Hepatocyte (in vitro differentiated cells): ENCODE data around the gene CLIC3. TPM values are rescaled to one million over a fixed set of nuclear protein-coding genes. Genes with fewer than 3 reads are reported as not detected.
A peak's percentile ranks its signal among the peaks of the same experiment; 100 is the strongest.

Source experiments
- DNase-seq: peaks from one replicate; pipeline ENCODE4 v3.0.0-alpha.2; 2016; ENCODE audit warnings: low spot score
- H2AFZ ChIP-seq: fragments of 200-600 bp; sonication (generic); 2 replicates; pipeline ENCODE4 v1.6.0; 2016; ENCODE audit warnings: antibody characterized with exemption, mild to moderate bottlenecking
- H3K27ac ChIP-seq: fragments of 200-600 bp; sonication (generic); 2 replicates; pipeline ENCODE4 v1.5.1; 2016; ENCODE audit warnings: mild to moderate bottlenecking
- H3K27me3 ChIP-seq: fragments of 200-600 bp; sonication (generic); 2 replicates; pipeline ENCODE4 v1.6.1; 2016
- H3K36me3 ChIP-seq: fragments of 200-600 bp; sonication (generic); replicated peaks from 2 replicates; pipeline ENCODE4 v1.5.1; 2016; ENCODE audit warnings: low read depth; ENCODE audit not compliant: insufficient read depth
- H3K4me1 ChIP-seq: fragments of 200-600 bp; sonication (generic); 2 replicates; pipeline ENCODE4 v1.5.1; 2016; ENCODE audit warnings: mild to moderate bottlenecking, moderate library complexity; ENCODE audit not compliant: insufficient read depth
- H3K4me2 ChIP-seq: fragments of 200-600 bp; sonication (generic); 2 replicates; pipeline ENCODE4 v1.6.0; 2016
- H3K4me3 ChIP-seq: fragments of 200-600 bp; sonication (generic); 2 replicates; pipeline ENCODE4 v1.5.1; 2016; ENCODE audit warnings: mild to moderate bottlenecking
- H3K79me2 ChIP-seq: fragments of 200-600 bp; sonication (generic); 2 replicates; pipeline ENCODE4 v1.6.0; 2017; ENCODE audit warnings: mild to moderate bottlenecking
- H3K9me2 ChIP-seq: fragments of 200-600 bp; sonication (generic); replicated peaks from 2 replicates; pipeline ENCODE4 v1.6.0; 2017; ENCODE audit warnings: mild to moderate bottlenecking; ENCODE audit not compliant: insufficient read depth
- H3K9me3 ChIP-seq: fragments of 200-600 bp; sonication (generic); 2 replicates; pipeline ENCODE4 v1.5.1; 2016; ENCODE audit warnings: low read depth, mild to moderate bottlenecking
- H4K20me1 ChIP-seq: fragments of 200-600 bp; sonication (generic); 2 replicates; pipeline ENCODE4 v1.6.0; 2016; ENCODE audit warnings: mild to moderate bottlenecking; ENCODE audit not compliant: insufficient read depth, poor library complexity, severe bottlenecking
- EZH2 ChIP-seq: fragments of 200-600 bp; sonication (generic); IDR thresholded peaks from 2 replicates; pipeline ENCODE4 v1.6.1; 2016; ENCODE audit warnings: antibody characterized with exemption, mild to moderate bottlenecking, borderline replicate concordance
- EZH2phosphoT487 ChIP-seq: fragments of 200-600 bp; sonication (generic); IDR thresholded peaks from one replicate; pipeline ENCODE4 v1.6.1; 2018; ENCODE audit warnings: antibody characterized with exemption, mild to moderate bottlenecking, low read depth, moderate library complexity; ENCODE audit not compliant: unreplicated experiment, severe bottlenecking
- WGBS: methylation state at CpG from one replicate; pipeline ENCODE4 v1.1.6; 2016; ENCODE audit warnings: low lambda C conversion rate; ENCODE audit errors: missing lambda C conversion rate; 5-methylcytosine and 5-hydroxymethylcytosine counted together
- polyA plus RNA-seq: library from polyadenylated mRNA; unstranded; fragments of >200 nt; fragmentation: Nextera tagmentation; extraction: Ambion mirVana; gene quantifications from 2 replicates; pipeline ENCODE4 v1.2.1, GENCODE V29; 2016
- total RNA-seq: library from RNA; depleted of rRNA; stranded (reverse); fragments of >200 nt; gene quantifications from 2 replicates; pipeline ENCODE4 v1.2.3, GENCODE V29; 2014
- TF ChIP-seq, protein P1 (sequence below): fragments of 200-600 bp; sonication (generic); IDR thresholded peaks from 2 replicates; pipeline ENCODE4 v1.5.1; 2016; ENCODE audit warnings: antibody characterized with exemption, mild to moderate bottlenecking; ENCODE audit not compliant: poor library complexity

CLIC3 gene
- total and polyA plus RNA-seq, 2 experiments from 2014 or later = 6.6 to 45.0 TPM

GRCh38 chr9:137026828-137027227 is 30.5 kb upstream of the CLIC3 start:
- TF ChIP-seq EZH2phosphoT487 (no peak), EZH2 (no peak)
- TF ChIP-seq, protein P1, sequence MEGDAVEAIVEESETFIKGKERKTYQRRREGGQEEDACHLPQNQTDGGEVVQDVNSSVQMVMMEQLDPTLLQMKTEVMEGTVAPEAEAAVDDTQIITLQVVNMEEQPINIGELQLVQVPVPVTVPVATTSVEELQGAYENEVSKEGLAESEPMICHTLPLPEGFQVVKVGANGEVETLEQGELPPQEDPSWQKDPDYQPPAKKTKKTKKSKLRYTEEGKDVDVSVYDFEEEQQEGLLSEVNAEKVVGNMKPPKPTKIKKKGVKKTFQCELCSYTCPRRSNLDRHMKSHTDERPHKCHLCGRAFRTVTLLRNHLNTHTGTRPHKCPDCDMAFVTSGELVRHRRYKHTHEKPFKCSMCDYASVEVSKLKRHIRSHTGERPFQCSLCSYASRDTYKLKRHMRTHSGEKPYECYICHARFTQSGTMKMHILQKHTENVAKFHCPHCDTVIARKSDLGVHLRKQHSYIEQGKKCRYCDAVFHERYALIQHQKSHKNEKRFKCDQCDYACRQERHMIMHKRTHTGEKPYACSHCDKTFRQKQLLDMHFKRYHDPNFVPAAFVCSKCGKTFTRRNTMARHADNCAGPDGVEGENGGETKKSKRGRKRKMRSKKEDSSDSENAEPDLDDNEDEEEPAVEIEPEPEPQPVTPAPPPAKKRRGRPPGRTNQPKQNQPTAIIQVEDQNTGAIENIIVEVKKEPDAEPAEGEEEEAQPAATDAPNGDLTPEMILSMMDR = no peak
- H3K79me2 ChIP-seq = no peaks in the 10 kb centered on the region
- H3K27ac ChIP-seq = no peak overlapping the region
- peaks cover 20% of the 10 kb centered on the region for H3K4me1 ChIP-seq
- H3K9me2 ChIP-seq = no peaks in the 10 kb centered on the region
- H3K9me3 ChIP-seq = no peaks in the 10 kb centered on the region
- H4K20me1 ChIP-seq = no peaks in the 10 kb centered on the region
- H3K27me3 ChIP-seq = no peaks in the 10 kb centered on the region
- H3K4me3 ChIP-seq = no peak overlapping the region
- 94% methylated on average over 4 of the region's 4 CpGs for WGBS
- DNase-seq = no peak
- no peak overlapping the region for H2AFZ ChIP-seq
- no peaks in the 10 kb centered on the region for H3K36me3 ChIP-seq
- H3K4me2 ChIP-seq = peak overlapping the region; percentile 88

GRCh38 chr9:137026384-137026783 is 30.0 kb upstream of the CLIC3 start:
- H3K9me2 ChIP-seq = no peaks in the 10 kb centered on the region
- no peaks in the 10 kb centered on the region for H3K36me3 ChIP-seq
- H4K20me1 ChIP-seq = no peaks in the 10 kb centered on the region
- 100% methylated on average over 1 of the region's 2 CpGs for WGBS
- H2AFZ ChIP-seq = no peak overlapping the region
- no peaks in the 10 kb centered on the region for H3K27me3 ChIP-seq
- no peak overlapping the region for H3K4me3 ChIP-seq
- H3K4me1 ChIP-seq = peaks cover 20% of the 10 kb centered on the region
- TF ChIP-seq EZH2phosphoT487 = no peak
- no peak for TF ChIP-seq EZH2
- TF ChIP-seq, protein P1 = no peak
- H3K4me2 ChIP-seq = no peak overlapping the region
- no peak overlapping the region for H3K27ac ChIP-seq
- no peaks in the 10 kb centered on the region for H3K79me2 ChIP-seq
- H3K9me3 ChIP-seq = no peaks in the 10 kb centered on the region
- DNase-seq = no peak

DNA sequence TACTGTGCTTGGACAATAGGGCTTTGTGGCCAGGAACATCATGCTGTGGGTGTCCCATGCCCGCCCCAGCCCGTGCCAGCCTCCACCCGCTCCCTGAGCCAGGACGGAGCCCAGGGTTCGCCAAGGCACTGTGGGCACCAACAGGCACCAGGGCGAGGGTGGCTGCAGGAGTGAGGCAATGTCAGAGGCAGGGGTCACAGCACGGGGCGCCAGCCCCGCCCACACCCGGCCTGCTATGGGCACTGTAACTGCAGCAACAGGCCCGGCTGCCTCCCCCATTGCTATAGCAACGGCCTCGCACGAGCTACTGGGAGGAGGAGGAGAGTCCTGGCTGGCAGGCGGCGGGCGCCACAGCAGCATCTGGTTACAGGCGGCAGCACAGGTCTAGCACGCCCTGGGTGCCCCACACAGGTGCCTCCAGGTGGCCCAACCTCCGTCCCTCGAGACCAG is 29.2 kb upstream of the CLIC3 start:
- no peaks in the 10 kb centered on the region for H3K79me2 ChIP-seq
- H3K27me3 ChIP-seq = no peaks in the 10 kb centered on the region
- DNase-seq = no peak
- no peaks in the 10 kb centered on the region for H3K9me2 ChIP-seq
- H3K27ac ChIP-seq = no peak overlapping the region
- no peaks in the 10 kb centered on the region for H3K9me3 ChIP-seq
- no peak overlapping the region for H2AFZ ChIP-seq
- TF ChIP-seq EZH2 (no peak), EZH2phosphoT487 (no peak)
- TF ChIP-seq, protein P1 = no peak
- WGBS = 92% methylated on average over 20 of the region's 21 CpGs
- no peak overlapping the region for H3K4me3 ChIP-seq
- no peaks in the 10 kb centered on the region for H3K36me3 ChIP-seq
- no peaks in the 10 kb centered on the region for H4K20me1 ChIP-seq
- H3K4me2 ChIP-seq = no peak overlapping the region
- peaks cover 20% of the 10 kb centered on the region for H3K4me1 ChIP-seq

GRCh38 chr9:137023583-137023991 is 27.2 kb upstream of the CLIC3 start:
- TF ChIP-seq, protein P1 = no peak
- no peak for TF ChIP-seq EZH2phosphoT487
- no peak for TF ChIP-seq EZH2
- H3K36me3 ChIP-seq = no peaks in the 10 kb centered on the region
- no peaks in the 10 kb centered on the region for H4K20me1 ChIP-seq
- H3K9me3 ChIP-seq = no peaks in the 10 kb centered on the region
- H3K27me3 ChIP-seq = no peaks in the 10 kb centered on the region
- no peaks in the 10 kb centered on the region for H3K9me2 ChIP-seq
- H2AFZ ChIP-seq = no peak overlapping the region
- H3K79me2 ChIP-seq = no peaks in the 10 kb centered on the region
- H3K4me3 ChIP-seq = no peak overlapping the region
- WGBS = 86% methylated on average over 12 of the region's 15 CpGs
- no peak overlapping the region for H3K27ac ChIP-seq
- no peak for DNase-seq
- peaks cover 9% of the 10 kb centered on the region for H3K4me1 ChIP-seq
- H3K4me2 ChIP-seq = no peak overlapping the region
